Cardiac septum (tissue), 1 donor: ENCODE results near the gene GABBR2. TPM values are rescaled to one million over a fixed set of nuclear protein-coding genes. Genes with fewer than 3 reads are reported as not detected.

Source experiments
- DNase-seq: peaks from one replicate; pipeline ENCODE4 v3.0.0-alpha.2; 2020; ENCODE audit warnings: low spot score
- intact Hi-C: fragments of 100-400 bp; cut with DNase I; formaldehyde crosslinking; loops from one replicate; pipeline ENCODE4 v1.14.0; 2022
- total RNA-seq: library from RNA; stranded (reverse); fragmentation: NEBNext Ultra II Directional; extraction: Animal tissue kit (Norgen Biotek cat#: 25700); gene quantifications from one replicate; pipeline ENCODE4 v1.2.1, GENCODE V29; 2021
- donor health status: DM: no; HTN: no; CAD: no.

Gene GABBR2
- total RNA-seq, 1 donor from 2014 or later: 1.1 TPM

- intact Hi-C loops: no loop called here
- DNase-seq: no peak
These were observed 381.5 kb downstream of the GABBR2 start for GRCh38 chr9:98327249-98327561.

- intact Hi-C loops: no loop called here
- no peak for DNase-seq
These were observed 382.1 kb downstream of the GABBR2 start for GRCh38 chr9:98326459-98327248.

DNA sequence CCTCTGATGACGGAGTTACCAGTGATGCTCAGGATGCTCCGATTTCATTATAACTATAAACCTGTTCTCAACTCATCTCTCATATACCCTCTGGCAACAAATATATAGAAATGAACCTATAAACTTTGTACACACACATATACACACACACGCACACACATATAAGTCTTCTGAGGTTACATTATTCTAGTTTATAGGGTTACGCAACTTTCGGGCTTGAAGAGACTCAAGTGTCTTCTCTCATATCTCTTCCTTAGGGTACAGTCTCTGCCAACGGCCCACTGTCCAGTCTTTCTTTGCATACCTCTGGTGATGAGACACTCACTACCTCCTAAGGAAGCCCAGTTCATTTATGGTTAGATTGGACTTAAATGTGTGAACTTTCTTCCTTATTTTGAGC, 383.9 kb downstream of the GABBR2 start:
- intact Hi-C loops: no loop called here
- peak; percentile 4 for DNase-seq

DNA sequence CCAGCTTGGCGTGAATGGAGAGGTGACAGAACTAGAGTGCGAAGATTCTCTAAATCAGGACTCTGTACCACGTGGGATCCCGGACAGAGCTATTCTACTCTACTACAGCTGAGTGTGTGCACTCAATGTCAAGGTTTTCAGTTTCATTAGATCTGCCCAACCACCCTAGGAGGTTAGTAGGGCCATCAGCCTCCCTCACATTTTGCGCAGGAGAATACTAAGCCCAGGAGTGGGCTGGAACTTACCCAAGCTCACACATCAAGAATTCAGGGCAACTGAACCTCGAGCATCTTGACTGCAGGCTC, 385.0 kb downstream of the GABBR2 start:
- intact Hi-C loops: no loop called here
- no peak for DNase-seq

DNA sequence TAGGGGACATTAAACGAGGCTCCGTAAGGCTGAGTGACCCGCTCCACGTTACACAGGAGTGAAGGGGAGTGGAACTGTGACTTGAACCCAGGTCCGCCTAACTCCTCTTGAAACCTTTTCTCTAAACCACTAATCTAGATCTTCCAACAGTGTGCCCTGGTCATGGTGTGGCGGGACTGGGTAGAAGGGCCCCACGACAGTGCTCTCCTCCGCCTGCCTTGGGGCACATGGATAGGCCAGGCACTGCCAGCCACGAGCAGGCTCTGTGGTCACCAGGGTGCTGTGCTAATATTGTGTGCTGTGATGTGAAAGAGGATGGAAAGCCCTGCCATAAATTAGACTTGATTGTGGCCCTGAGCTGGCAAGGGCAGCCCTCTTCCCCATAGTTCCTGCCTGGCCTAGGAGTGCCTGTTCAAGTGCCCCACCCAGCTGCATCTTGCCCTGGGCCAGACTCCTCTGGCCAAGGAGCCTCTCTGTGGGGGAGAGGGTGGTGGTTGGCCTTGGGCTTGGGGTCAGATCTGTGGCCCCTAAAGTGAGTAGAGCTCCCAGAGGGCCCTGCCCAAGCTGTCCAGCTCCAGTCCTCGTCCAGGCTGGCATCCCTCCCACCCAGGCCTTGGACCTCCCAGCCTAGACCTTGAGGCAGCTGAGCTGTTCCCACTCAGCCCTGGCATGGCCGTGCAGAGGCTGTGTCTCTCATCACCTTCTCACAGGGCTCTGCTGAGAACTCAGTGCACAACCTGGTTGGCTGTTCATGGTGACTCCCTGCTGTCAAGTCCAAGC, 385.5 kb downstream of the GABBR2 start:
- no peak for DNase-seq
- intact Hi-C loops: no loop called here

GRCh38 chr9:98321269-98321668, 387.5 kb downstream of the GABBR2 start:
- intact Hi-C loops: no loop called here
- DNase-seq: no peak

DNA sequence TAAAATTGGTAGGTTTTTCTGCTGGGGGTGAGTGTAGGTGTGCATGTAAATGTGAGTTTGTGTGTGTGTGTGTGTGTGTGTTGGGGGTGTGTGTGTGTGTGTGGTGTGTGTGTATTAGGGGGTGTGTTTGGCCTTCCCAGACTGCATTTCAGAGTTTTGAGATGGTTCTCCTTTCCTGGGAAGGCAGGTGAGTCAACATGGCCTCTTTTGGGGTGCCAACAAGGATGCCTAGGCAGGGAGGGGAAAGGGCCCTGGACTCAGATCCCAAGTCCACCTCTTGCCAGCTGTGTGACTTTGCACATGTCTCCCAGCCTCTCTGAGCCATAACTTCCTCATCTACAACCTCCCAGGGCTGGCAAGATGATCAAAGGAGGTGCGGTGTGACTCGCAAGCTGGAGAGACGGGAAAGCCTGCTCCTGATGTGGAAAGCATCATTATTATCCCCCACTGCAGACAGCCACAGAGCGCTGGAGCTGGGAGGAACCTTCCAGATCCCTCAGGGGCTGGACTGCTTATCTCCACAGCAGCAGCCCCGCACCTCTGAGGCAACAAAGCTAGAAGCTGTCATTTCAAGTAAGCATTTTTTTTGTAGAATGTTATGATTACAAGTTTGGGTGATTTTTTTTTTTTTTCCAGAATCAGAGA, 389.8 kb downstream of the GABBR2 start:
- no peak for DNase-seq
- intact Hi-C loops: loop anchor here (5.0 kb wide), 1 partner anchor 388 kb away; the partner anchor contains the start of gene GABBR2

- intact Hi-C loops: loop anchor here (5.0 kb wide), 1 partner anchor 389 kb away; the partner anchor contains the start of gene GABBR2
- no peak for DNase-seq
These were observed 390.5 kb downstream of the GABBR2 start for GRCh38 chr9:98318041-98318790.

DNA sequence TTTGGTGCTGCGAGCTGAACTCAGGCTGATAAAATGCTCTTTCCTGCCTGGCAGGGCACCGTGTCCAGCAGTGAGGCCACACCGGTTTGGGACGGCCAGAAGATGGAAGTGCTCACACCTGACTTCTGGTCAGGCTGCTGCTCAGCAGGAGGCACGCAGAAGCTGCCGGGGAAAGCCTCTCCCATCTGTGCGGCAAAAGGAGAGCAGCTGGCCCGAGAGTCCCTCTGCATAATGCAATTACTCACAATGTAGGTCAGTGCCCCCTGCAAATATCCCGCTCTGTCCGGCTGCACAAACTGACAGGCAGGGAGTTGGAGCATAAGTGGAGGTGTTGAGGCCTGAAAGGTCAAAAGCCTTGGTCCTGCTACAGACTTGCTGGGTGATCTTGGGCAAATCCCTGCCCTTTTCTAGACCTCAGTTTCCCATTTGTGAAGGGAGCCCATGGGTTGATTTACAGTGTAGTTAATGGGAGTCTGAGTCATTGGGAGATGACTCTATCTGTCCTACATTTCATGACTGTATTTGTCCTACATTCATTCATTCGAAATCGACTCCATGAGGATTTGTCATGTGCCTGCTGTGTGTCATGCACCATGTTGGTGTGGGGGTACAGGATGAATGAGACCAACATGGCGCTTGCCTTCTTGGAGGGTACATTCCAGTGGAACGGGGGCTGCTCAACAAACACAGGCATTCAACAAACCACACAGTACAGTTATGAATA, 391.4 kb downstream of the GABBR2 start:
- no peak for DNase-seq
- intact Hi-C loops: loop anchor here (5.0 kb wide), 1 partner anchor 390 kb away; the partner anchor contains the start of gene GABBR2

GRCh38 chr9:98316445-98317133, 392.1 kb downstream of the GABBR2 start:
- intact Hi-C loops: loop anchor here (5.0 kb wide), 1 partner anchor 391 kb away; the partner anchor contains the start of gene GABBR2
- no peak for DNase-seq

DNA sequence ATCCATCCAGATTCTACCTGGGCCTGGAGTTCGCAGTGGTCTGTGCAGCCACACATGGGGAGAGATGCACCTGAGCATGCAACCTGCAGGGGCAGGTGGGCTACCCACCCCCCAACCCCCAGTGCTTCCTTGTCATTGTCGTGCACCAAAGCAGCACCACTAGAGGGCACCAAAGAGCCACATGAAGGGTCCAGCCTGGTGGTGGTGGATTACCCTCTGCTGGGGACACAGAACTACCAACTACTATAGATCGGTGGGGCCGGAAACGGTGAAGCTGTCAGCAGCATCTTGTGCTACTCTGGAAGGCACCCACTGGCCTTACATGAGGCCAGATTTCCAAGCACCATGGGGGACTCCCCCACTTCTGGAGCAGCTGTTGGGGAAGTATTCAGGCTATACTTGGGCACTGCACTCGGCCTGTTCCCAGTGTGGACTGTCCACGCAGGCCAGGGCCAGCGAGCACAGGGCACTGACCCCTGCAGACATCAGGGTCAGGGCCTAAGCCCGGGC, 393.1 kb downstream of the GABBR2 start:
- intact Hi-C loops: loop anchor here (2.0 to 5.0 kb wide), 2 partner anchors 392 to 461 kb away; partner anchors contain the start of gene GABBR2
- DNase-seq: peak; percentile 84

DNA sequence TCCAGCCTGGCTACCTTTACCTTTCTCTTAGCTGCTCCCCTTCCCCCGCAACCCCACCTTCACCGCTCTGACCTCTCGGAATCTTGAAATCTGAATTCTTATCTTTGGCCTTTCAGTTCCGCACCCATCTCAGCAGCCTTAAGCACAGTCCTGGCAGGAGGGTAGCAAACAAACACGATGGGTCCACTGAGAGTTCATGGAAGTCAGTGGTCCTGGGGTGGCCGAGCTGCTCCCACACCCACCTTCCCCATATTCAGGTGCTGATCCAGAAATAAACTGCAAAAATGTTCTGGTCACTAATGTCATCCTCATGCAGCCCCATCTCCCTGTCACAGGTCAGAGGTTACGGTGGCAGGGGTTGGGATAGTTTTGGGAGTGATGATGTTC, 393.7 kb downstream of the GABBR2 start:
- DNase-seq: no peak
- intact Hi-C loops: loop anchor here (2.0 to 5.0 kb wide), 2 partner anchors 392 to 462 kb away; partner anchors contain the start of gene GABBR2

DNA sequence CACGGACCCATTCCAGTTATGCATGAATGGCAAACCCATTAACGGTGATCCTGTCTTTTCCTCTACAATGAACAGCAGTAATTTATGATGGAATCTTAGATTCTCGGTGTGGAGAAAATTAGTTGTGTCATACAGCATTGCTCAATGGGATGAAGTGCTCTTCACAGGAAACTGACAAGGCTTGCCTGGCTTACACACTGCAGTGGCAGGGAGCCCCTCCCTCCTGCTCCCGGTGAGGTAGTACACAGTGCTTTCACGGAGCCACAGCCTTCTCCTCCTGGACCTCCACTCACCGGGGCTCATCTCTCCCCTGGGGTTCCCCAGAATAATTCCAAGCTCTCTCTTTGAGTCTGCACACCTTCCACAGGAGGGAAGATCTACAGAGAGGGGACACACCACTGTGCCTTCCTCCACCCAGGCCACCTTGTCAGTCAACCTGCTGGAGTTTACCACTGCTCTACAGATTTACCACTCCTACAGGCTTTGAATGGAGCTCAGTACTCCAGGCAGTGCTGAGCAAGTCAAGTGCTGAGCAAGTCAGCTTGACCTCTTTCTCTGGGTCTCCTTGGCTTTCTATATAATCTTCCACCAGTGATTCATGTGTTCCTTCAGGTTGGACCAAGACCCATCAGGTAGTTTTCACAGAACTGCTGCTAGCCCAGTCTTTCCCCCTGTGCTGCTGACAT, 394.2 kb downstream of the GABBR2 start:
- intact Hi-C loops: loop anchor here (2.0 to 5.0 kb wide), 2 partner anchors 393 to 462 kb away; partner anchors contain the start of gene GABBR2
- no peak for DNase-seq

DNA sequence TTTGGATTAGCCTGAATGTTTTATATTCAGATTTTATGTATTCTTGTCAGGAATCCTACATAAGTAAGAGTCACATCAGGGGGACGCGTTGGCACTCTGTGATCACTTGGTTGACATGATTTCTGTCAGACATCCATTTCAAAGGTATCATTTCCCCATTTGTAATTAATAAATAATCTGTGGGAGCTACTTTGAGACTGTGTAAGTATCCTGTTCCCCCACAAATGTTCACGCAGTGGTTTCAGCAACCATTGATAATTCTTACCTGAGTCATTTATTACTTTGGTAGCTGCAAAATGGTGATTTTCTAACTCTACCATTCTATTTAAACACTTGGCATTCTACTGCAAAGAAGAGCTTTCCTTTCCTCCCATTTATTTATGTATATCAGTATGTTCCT, 396.4 kb downstream of the GABBR2 start:
- no peak for DNase-seq
- intact Hi-C loops: no loop called here

DNA sequence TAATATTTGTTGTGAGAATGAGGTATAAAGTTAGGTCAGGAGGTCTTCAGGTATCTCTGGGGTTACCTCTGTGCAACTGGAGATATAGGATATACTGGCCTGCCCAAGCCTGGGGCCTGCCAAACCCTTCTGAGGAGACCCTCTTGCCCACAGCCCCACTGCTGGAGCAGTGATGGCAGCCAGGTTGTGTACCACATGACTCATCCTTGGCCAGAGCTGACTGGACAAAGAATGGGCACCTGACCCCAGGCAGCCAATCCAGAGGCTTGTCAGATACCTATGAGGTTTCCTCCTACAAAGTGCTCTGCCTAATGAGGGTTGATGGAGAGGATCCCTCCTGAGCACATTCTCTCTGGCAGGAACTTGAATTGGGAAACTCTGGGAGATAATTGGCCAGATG, 397.2 kb downstream of the GABBR2 start:
- no peak for DNase-seq
- intact Hi-C loops: no loop called here

GRCh38 chr9:98310752-98311392, 397.9 kb downstream of the GABBR2 start:
- no peak for DNase-seq
- intact Hi-C loops: no loop called here
